Gastroesophageal sphincter (tissue), 3 donors: ENCODE measurements around the gene FAM120A.

ENCODE experiments used
- EP300 ChIP-seq: sonication (generic); formaldehyde crosslinking; IDR thresholded peaks from one replicate; pipeline ENCODE4 v1.6.1; 2017; ENCODE audit warnings: antibody characterized with exemption, mild to moderate bottlenecking
- POLR2A ChIP-seq, 2 donors: fragments of 450-650 bp; IDR thresholded peaks; one replicate each; pipeline ENCODE4 v1.6.1; 2017; ENCODE audit warnings: antibody characterized with exemption in 2 of 2, mild to moderate bottlenecking in 2 of 2, moderate library complexity in 1 of 2
- TF ChIP-seq, protein P1 (sequence below), 4 experiments: fragments of 200-600 bp in 2 of 4; fragments of 450-650 bp in 2 of 4; sonication (generic) in 1 of 4; IDR thresholded peaks; one replicate each; pipeline ENCODE4 v1.5.1; 2017 to 2019; ENCODE audit warnings: antibody characterized with exemption in 4 of 4, mild to moderate bottlenecking in 2 of 4, moderate library complexity in 2 of 4

DNA sequence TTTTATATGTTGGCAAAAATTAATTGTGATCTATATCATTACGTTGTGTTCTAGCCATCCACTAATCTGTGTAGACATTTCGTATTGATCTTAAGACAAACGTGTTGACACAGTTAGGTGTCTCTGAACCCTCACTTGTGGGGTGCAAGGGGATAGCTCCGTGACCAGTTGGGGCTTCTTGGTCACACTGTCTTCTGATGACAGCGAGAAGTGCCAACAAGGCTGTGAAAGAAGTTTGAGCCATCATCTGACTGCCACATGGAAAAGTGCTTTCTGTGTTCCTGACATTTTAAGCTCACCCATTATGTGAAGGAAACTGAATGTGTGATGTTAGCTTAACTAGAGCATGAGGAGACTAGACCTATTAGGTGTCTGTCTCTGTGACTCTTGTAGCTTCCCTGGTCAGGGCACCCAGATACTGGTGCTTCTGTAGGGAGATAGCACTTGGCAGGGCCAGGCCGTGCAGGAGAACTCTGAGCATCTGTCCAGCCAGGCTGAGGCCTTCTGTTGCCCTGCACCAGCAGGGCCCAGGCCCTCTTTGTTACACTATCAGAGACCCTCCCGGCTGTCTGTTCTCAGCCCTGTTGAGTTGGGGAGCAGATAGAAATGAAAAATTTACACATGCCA, 72.1 kb downstream of the FAM120A start:
- TF ChIP-seq, protein P1, sequence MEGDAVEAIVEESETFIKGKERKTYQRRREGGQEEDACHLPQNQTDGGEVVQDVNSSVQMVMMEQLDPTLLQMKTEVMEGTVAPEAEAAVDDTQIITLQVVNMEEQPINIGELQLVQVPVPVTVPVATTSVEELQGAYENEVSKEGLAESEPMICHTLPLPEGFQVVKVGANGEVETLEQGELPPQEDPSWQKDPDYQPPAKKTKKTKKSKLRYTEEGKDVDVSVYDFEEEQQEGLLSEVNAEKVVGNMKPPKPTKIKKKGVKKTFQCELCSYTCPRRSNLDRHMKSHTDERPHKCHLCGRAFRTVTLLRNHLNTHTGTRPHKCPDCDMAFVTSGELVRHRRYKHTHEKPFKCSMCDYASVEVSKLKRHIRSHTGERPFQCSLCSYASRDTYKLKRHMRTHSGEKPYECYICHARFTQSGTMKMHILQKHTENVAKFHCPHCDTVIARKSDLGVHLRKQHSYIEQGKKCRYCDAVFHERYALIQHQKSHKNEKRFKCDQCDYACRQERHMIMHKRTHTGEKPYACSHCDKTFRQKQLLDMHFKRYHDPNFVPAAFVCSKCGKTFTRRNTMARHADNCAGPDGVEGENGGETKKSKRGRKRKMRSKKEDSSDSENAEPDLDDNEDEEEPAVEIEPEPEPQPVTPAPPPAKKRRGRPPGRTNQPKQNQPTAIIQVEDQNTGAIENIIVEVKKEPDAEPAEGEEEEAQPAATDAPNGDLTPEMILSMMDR (IDR thresholded peaks at IDR 0.05): no peak
- TF ChIP-seq POLR2A (IDR thresholded peaks at IDR 0.05) (no peak), EP300 (no peak)
